Esophagus muscularis mucosa (tissue), 4 donors: ENCODE measurements around the gene MVB12B. TPM values are rescaled to one million over a fixed set of nuclear protein-coding genes. Genes with fewer than 3 reads are reported as not detected.

Experiments used
- DNase-seq: peaks from one replicate; pipeline ENCODE4 v3.0.0-alpha.2; 2017; ENCODE audit errors: extremely low spot score
- H3K27ac ChIP-seq, 4 donors: fragments of 200-600 bp; sonication (generic); replicated peaks in 1 of 4; 1 replicate in 3 of 4; 2 replicates in 1 of 4; pipeline ENCODE4 v1.5.1; 2016 to 2019; ENCODE audit warnings: mild to moderate bottlenecking in 1 of 4
- H3K27me3 ChIP-seq, 4 donors: fragments of 200-600 bp; sonication (generic); one replicate each; pipeline versions ENCODE4 v1.5.1 to v1.6.0; 2016 to 2019
- H3K36me3 ChIP-seq, 4 donors: fragments of 200-600 bp; sonication (generic); one replicate each; pipeline ENCODE4 v1.5.1; 2016 to 2019
- H3K4me1 ChIP-seq, 4 donors: fragments of 200-600 bp; sonication (generic); one replicate each; pipeline ENCODE4 v1.5.1; 2016 to 2019
- H3K4me3 ChIP-seq, 4 donors: fragments of 200-600 bp; sonication (generic); 1 replicate in 2 of 4; 2 replicates in 2 of 4; pipeline ENCODE4 v1.5.1; 2016 to 2019; ENCODE audit warnings: mild to moderate bottlenecking in 4 of 4, moderate library complexity in 1 of 4
- H3K9me3 ChIP-seq, 4 donors: fragments of 200-600 bp; sonication (generic); 1 replicate in 3 of 4; 2 replicates in 1 of 4; pipeline ENCODE4 v1.5.1; 2016 to 2019
- EP300 ChIP-seq: sonication (generic); formaldehyde crosslinking; IDR thresholded peaks from one replicate; pipeline ENCODE4 v1.6.1; 2017; ENCODE audit warnings: antibody characterized with exemption
- POLR2A ChIP-seq: fragments of 450-650 bp; IDR thresholded peaks from one replicate; pipeline ENCODE4 v1.6.1; 2017; ENCODE audit warnings: antibody characterized with exemption, moderate library complexity, mild to moderate bottlenecking, low read depth
- POLR2AphosphoS5 ChIP-seq, 2 donors: sonication (generic); formaldehyde crosslinking; IDR thresholded peaks; one replicate each; pipeline ENCODE4 v1.6.1; 2017; ENCODE audit warnings: antibody characterized with exemption in 2 of 2
- WGBS: methylation state at CpG from one replicate; pipeline ENCODE4 v1.1.5; 2018; 5-methylcytosine and 5-hydroxymethylcytosine counted together
- intact Hi-C: fragments of 100-400 bp; cut with DNase I; formaldehyde crosslinking; loops from one replicate; pipeline ENCODE4 v1.15.1; 2023
- total RNA-seq, 4 donors: library from RNA; depleted of rRNA; stranded (reverse); fragments of >200 nt; gene quantifications; one replicate each; pipeline versions ENCODE4 v1.1.0 to v1.2.1, GENCODE V29; 2016
- TF ChIP-seq, protein P1 (sequence below), 3 experiments: fragments of 200-600 bp in 2 of 3; fragments of 450-650 bp in 1 of 3; sonication (generic) in 2 of 3; IDR thresholded peaks; one replicate each; pipeline ENCODE4 v1.5.1; 2017 to 2019; ENCODE audit warnings: antibody characterized with exemption in 3 of 3, mild to moderate bottlenecking in 2 of 3, moderate library complexity in 1 of 3

The MVB12B gene
- total RNA-seq, 4 donors from 2014 or later, result 14.1 to 25.0 (median 18.4) TPM

- intact Hi-C loops, result no loop called here
- H3K4me1 ChIP-seq, result peaks cover 35 to 86% (median 75%) of the 10 kb centered on the region in 4 donors
- no peaks in the 10 kb centered on the region for H3K36me3 ChIP-seq
- DNase-seq, result no peak
- WGBS, result 89% methylated on average over 4 of the region's 4 CpGs
- H3K9me3 ChIP-seq, result no peaks in the 10 kb centered on the region
- no peaks in the 10 kb centered on the region for H3K27me3 ChIP-seq
- no peak overlapping the region for H3K4me3 ChIP-seq
- TF ChIP-seq EP300, result no peak
- TF ChIP-seq POLR2A, result no peak
- TF ChIP-seq, protein P1, sequence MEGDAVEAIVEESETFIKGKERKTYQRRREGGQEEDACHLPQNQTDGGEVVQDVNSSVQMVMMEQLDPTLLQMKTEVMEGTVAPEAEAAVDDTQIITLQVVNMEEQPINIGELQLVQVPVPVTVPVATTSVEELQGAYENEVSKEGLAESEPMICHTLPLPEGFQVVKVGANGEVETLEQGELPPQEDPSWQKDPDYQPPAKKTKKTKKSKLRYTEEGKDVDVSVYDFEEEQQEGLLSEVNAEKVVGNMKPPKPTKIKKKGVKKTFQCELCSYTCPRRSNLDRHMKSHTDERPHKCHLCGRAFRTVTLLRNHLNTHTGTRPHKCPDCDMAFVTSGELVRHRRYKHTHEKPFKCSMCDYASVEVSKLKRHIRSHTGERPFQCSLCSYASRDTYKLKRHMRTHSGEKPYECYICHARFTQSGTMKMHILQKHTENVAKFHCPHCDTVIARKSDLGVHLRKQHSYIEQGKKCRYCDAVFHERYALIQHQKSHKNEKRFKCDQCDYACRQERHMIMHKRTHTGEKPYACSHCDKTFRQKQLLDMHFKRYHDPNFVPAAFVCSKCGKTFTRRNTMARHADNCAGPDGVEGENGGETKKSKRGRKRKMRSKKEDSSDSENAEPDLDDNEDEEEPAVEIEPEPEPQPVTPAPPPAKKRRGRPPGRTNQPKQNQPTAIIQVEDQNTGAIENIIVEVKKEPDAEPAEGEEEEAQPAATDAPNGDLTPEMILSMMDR (IDR thresholded peaks at IDR 0.05), result no peak
- TF ChIP-seq POLR2AphosphoS5 (IDR thresholded peaks at IDR 0.05), result no peak
- H3K27ac ChIP-seq, result no peak overlapping the region
These were observed 3.9 kb downstream of the MVB12B start for GRCh38 chr9:126330536-126330935.

DNA sequence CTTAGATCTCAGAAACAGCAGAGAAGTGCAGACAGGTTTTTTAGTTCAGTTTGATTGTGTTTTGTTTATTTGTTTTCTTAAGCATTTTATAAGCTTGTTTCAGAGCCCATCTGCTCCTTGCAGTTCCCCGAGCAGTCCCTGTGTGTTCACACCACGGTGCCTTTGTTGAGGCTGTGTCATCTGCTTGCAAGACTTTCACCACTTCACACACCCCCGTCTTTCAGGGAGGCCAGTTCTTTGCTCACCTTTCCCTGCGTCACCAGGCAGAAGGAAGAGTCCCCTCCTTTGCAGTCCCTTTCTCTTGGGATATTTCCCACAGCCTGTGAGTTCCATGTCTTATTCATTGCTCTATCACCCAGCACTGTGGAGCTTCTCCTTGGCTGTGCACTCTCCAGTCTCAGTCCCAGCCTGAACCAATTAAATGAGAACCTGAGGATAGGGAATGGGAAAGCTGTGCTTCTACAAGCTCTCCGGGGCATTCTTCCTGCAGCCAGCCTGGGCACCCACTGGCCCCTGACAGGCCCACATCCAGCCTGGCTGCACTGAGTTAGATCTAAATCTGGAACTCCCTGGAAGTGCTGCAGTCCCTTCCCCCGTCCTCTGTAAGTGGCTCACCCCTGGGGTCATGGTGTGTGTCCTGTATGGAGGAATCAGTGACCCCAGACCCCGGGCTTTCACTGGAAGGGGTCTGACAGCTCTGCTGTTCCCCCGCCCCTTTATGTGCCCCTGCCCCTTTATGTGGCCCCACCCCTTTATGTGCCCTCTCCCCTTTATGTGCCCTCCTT is 5.5 kb downstream of the MVB12B start:
- Histone ChIP-seq H3K4me3 (no peak overlapping the region), H3K4me1 (peaks cover 47 to 93% (median 82%) of the 10 kb centered on the region in 4 donors), H3K9me3 (no peaks in the 10 kb centered on the region), H3K36me3 (no peaks in the 10 kb centered on the region), H3K27me3 (no peaks in the 10 kb centered on the region), H3K27ac (no peak overlapping the region)
- intact Hi-C loops, result no loop called here
- DNase-seq, result no peak
- no peak for TF ChIP-seq POLR2A
- TF ChIP-seq, protein P1 (IDR thresholded peaks at IDR 0.05), result no peak
- TF ChIP-seq POLR2AphosphoS5 (IDR thresholded peaks at IDR 0.05), result no peak
- no peak for TF ChIP-seq EP300
- 77% methylated on average over 8 of the region's 8 CpGs for WGBS

- Histone ChIP-seq H3K27ac (peak overlapping the region; percentile 62 to 78 (median 67)), H3K27me3 (no peaks in the 10 kb centered on the region), H3K9me3 (no peaks in the 10 kb centered on the region), H3K36me3 (peaks cover 0 to 1% (median 0%) of the 10 kb centered on the region in 4 donors), H3K4me3 (peak overlapping the region in 2 of 4 donors; percentile 26 to 27), H3K4me1 (peaks cover 39 to 91% (median 81%) of the 10 kb centered on the region in 4 donors)
- intact Hi-C loops, result no loop called here
- peak; percentile 60 for DNase-seq
- no peak for TF ChIP-seq POLR2A
- TF ChIP-seq EP300, result no peak
- TF ChIP-seq, protein P1 (IDR thresholded peaks at IDR 0.05), result no peak
- no peak for TF ChIP-seq POLR2AphosphoS5 (IDR thresholded peaks at IDR 0.05)
- WGBS, result 50% methylated on average over 7 of the region's 8 CpGs
These were observed 8.3 kb downstream of the MVB12B start for GRCh38 chr9:126334721-126335621.

DNA sequence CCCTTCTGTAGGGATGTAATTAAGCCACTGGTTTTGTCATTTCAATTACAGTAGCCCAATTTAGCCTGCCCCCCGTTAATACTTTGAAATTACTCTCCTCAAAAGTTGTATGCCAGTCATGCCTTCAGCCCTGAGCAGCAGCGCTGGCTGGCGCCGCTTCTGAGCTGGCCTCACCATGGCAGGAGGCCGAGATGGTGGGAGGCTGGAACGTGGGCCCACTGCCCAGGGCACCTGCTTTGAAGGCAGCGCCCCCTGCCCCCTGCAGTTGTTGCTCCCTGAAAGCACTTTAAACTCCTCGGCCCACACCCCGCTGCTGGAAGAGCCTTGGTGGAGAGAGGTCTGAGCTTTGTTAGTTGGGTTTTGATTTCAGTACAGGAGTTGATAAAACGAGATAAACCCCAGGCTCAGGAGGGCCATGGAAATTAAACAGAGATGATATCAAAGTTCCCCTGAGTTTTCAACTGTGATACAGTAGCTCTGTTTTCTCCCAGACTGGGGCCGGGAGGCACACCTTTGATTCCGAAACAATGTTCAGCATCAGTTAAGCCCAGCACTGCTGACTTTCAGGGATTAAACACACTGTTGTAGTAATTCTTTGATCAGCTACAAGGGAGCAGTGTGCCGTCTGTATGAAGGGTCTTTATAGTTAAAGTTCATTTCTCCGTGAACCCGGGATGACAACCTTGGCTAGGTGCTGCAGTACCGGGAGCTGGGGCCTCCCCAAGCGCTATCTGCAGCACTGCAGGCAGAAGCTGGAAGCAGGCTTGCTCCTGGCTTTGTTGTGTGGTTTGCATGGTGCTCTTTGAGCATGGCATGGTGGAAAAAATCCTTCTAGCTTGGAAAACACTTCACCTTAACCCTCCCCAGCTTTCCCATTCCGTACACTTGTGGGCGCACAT is 9.5 kb downstream of the MVB12B start:
- WGBS, result 86% methylated on average over 18 of the region's 19 CpGs

More for the DNA sequence above, 9.5 kb downstream of the MVB12B start:
- H3K4me3 ChIP-seq, result peak overlapping the region in 2 of 4 donors; percentile 26 to 27
- intact Hi-C loops, result no loop called here
- H3K4me1 ChIP-seq, result peaks cover 39 to 88% (median 78%) of the 10 kb centered on the region in 4 donors
- H3K36me3 ChIP-seq, result peaks cover 4 to 12% (median 6%) of the 10 kb centered on the region in 4 donors
- peak; percentile 74 for DNase-seq
- H3K27ac ChIP-seq, result peak overlapping the region; percentile 62 to 78 (median 67)
- no peaks in the 10 kb centered on the region for H3K9me3 ChIP-seq
- H3K27me3 ChIP-seq, result no peaks in the 10 kb centered on the region
- TF ChIP-seq, protein P1 (IDR thresholded peaks at IDR 0.05), result no peak
- TF ChIP-seq EP300 (no peak), POLR2AphosphoS5 (IDR thresholded peaks at IDR 0.05) (no peak), POLR2A (no peak)
